ENCODE measurements around the gene GATC.

GRCh38 chr12:120432772-120433525 lies 13.3 kb upstream of the GATC start:
- TF ChIP-seq CTCF (IDR thresholded peaks at IDR 0.05) (no peak), POLR2A (IDR thresholded peaks at IDR 0.05) (no peak)

Data from esophagus squamous epithelium (tissue), 4 donors.